HepG2 (cell line): ENCODE measurements around the gene TMEM229A. TPM values are rescaled to one million over a fixed set of nuclear protein-coding genes. Genes with fewer than 3 reads are reported as not detected.
"Not testable (repeated sequence)": the region's sequence is repeated elsewhere in the genome, so short reads cannot be mapped to it uniquely, and the experiment has no call there.

ENCODE experiments used
- ATAC-seq: fragments of 200-7000 bp; cut with Tn5 transposase; 3 replicates; pipeline ENCODE4 v1.9.1; 2020; ENCODE audit warnings: mild to moderate bottlenecking, moderate library complexity
- BruUV-seq: library from RNA; stranded (reverse); fragments of 400-500 nt; replicated peaks from 2 replicates; lab custom pipeline; 2021; lab: Mats Ljungman, UMichigan
- CTCF ChIA-PET: fragments of 300-600 bp; formaldehyde crosslinking; extraction: SDS; loops from one replicate; lab custom pipeline; 2021; ENCODE audit warnings: low total read pairs, inconsistent platforms, low intra/inter-chr PET ratio; lab: Yijun Ruan, JAX
- POLR2A ChIA-PET: fragments of 350-600 bp; sonication (Branson Sonifier 250); formaldehyde crosslinking; loops from one replicate; lab custom pipeline; 2020; ENCODE audit warnings: antibody characterized with exemption, inconsistent platforms; lab: Yijun Ruan, JAX
- DNase-seq: peaks from one replicate; pipeline ENCODE4 v3.0.0-alpha.2; 2015; ENCODE audit warnings: low spot score
- FAIRE-seq: peaks from 3 replicates; lab custom pipeline; 2011; peaks lifted over from hg19 to GRCh38; lab: Jason Lieb, UNC
- H2AFZ ChIP-seq: one replicate; pipeline ENCODE4 v1.6.1; 2011; ENCODE audit warnings: low read length, inconsistent platforms
- H3K27ac ChIP-seq: fragments of 300-600 bp; 3 replicates; pipeline ENCODE4 v1.8.0; 2011; ENCODE audit warnings: mixed run types, mild to moderate bottlenecking, mixed read lengths, low read length, inconsistent platforms; ENCODE audit not compliant: insufficient read depth; ENCODE audit errors: extremely low read length
- H3K27me3 ChIP-seq, 2 experiments: fragments of 200-600 bp in 1 of 2; 2 replicates in 1 of 2; 3 replicates in 1 of 2; pipeline versions ENCODE4 v1.6.0 to v1.8.0; 2011; ENCODE audit warnings: low read length in 2 of 2, mild to moderate bottlenecking in 2 of 2, moderate library complexity in 2 of 2, inconsistent platforms in 1 of 2; ENCODE audit not compliant: insufficient read depth in 2 of 2, control insufficient read depth in 1 of 2
- H3K36me3 ChIP-seq, 2 experiments: fragments of 200-600 bp in 1 of 2; replicated peaks in 1 of 2; 2 replicates in 1 of 2; 3 replicates in 1 of 2; pipeline versions ENCODE4 v1.5.1 to v1.8.0; 2011; ENCODE audit warnings: low read length in 2 of 2, inconsistent platforms in 1 of 2; ENCODE audit not compliant: insufficient read depth in 2 of 2, control insufficient read depth in 1 of 2
- H3K4me1 ChIP-seq: 2 replicates; pipeline ENCODE4 v1.5.1; 2012; ENCODE audit warnings: low read length, inconsistent platforms; ENCODE audit not compliant: insufficient read depth
- H3K4me2 ChIP-seq: 2 replicates; pipeline ENCODE4 v1.6.0; 2011; ENCODE audit warnings: low read depth, low read length, inconsistent platforms
- H3K4me3 ChIP-seq, 3 experiments: fragments of 200-600 bp in 1 of 3; sonication (generic), shearing (Covaris generic) in 1 of 3; replicated peaks in 1 of 3; 2 replicates each; pipeline ENCODE4 v1.5.1; 2011 to 2016; ENCODE audit warnings: low read length in 3 of 3, inconsistent platforms in 2 of 3, low read depth in 2 of 3, mild to moderate bottlenecking in 2 of 3, control low read depth in 1 of 3, mixed read lengths in 1 of 3; ENCODE audit not compliant: insufficient read depth in 1 of 3
- H3K79me2 ChIP-seq: one replicate; pipeline ENCODE4 v1.6.1; 2011; ENCODE audit warnings: low read length, inconsistent platforms; ENCODE audit not compliant: insufficient read depth
- H3K9ac ChIP-seq: 2 replicates; pipeline ENCODE4 v1.6.0; 2011; ENCODE audit warnings: mild to moderate bottlenecking, low read depth, low read length, inconsistent platforms; ENCODE audit not compliant: insufficient read depth
- H3K9me3 ChIP-seq: 2 replicates; pipeline ENCODE4 v1.5.1; 2012; ENCODE audit warnings: mild to moderate bottlenecking, low read length
- H4K20me1 ChIP-seq: 2 replicates; pipeline ENCODE4 v1.6.0; 2011; ENCODE audit warnings: inconsistent platforms, mild to moderate bottlenecking, low read length, moderate library complexity; ENCODE audit not compliant: insufficient read depth
- ATF7 ChIP-seq, 2 experiments: fragments of 450-650 bp in 1 of 2; sonication (generic) in 1 of 2; formaldehyde crosslinking in 1 of 2; IDR thresholded peaks; 2 replicates each; pipeline versions ENCODE4 v1.4.0 to v1.6.1; 2016 to 2020; ENCODE audit warnings: antibody characterized with exemption in 1 of 2, mild to moderate bottlenecking in 1 of 2, missing genetic modification reagents in 1 of 2
- CREB1 ChIP-seq, 2 experiments: fragments of 450-650 bp in 1 of 2; IDR thresholded peaks; 2 replicates each; pipeline ENCODE4 v1.6.1; 2016 to 2017; ENCODE audit warnings: control low read depth in 1 of 2, mild to moderate bottlenecking in 1 of 2, missing compliant biosample characterization in 1 of 2, missing genetic modification characterization in 1 of 2
- JUNB ChIP-seq: sonication (generic); formaldehyde crosslinking; IDR thresholded peaks from 2 replicates; pipeline ENCODE4 v1.8.0; 2022; ENCODE audit warnings: missing genetic modification reagents, mild to moderate bottlenecking, borderline replicate concordance
- NFATC3 ChIP-seq: sonication (generic); formaldehyde crosslinking; IDR thresholded peaks from 2 replicates; pipeline ENCODE4 v1.5.1; 2020; ENCODE audit warnings: mild to moderate bottlenecking, missing genetic modification reagents
- STAG1 ChIP-seq: sonication (generic); formaldehyde crosslinking; IDR thresholded peaks from 2 replicates; pipeline ENCODE4 v1.4.0; 2020; ENCODE audit warnings: missing genetic modification reagents
- ZMYM3 ChIP-seq: sonication (generic); formaldehyde crosslinking; IDR thresholded peaks from 2 replicates; pipeline ENCODE4 v1.5.1; 2020; ENCODE audit warnings: mild to moderate bottlenecking, missing genetic modification reagents
- ZNF337 ChIP-seq: sonication (generic); formaldehyde crosslinking; IDR thresholded peaks from 2 replicates; pipeline ENCODE4 v1.5.1; 2020; ENCODE audit warnings: missing genetic modification reagents, low read depth, mild to moderate bottlenecking, borderline replicate concordance
- ZNF580 ChIP-seq: IDR thresholded peaks from 2 replicates; pipeline ENCODE4 v1.6.1; 2016; ENCODE audit warnings: low read depth, borderline replicate concordance
- ZNF788 ChIP-seq: sonication (generic); formaldehyde crosslinking; IDR thresholded peaks from 2 replicates; pipeline ENCODE4 v1.5.0; 2020; ENCODE audit warnings: mild to moderate bottlenecking, missing genetic modification reagents, borderline replicate concordance
- WGBS: methylation state at CpG from one replicate; pipeline ENCODE4 v1.1.6; 2017; ENCODE audit warnings: low lambda C conversion rate; 5-methylcytosine and 5-hydroxymethylcytosine counted together
- in situ Hi-C: cut with HindIII; loops from 2 replicates; pipeline ENCODE4 v1.10.0; 2017; ENCODE audit warnings: low pct_unique_long_range_greater_than_20kb; ENCODE audit not compliant: extremely low pct_ligation_motif_present
- intact Hi-C: fragments of 100-400 bp; cut with micrococcal nuclease; formaldehyde crosslinking; loops from one replicate; pipeline ENCODE4 v1.10.0; 2022; ENCODE audit not compliant: unreplicated experiment
- polyA plus RNA-seq, 8 experiments: library from polyadenylated mRNA; depleted of rRNA in 3 of 8; stranded (reverse) in 7 of 8; unstranded in 1 of 8; fragments of >200 nt; fragmentation: Illumina TruSeq in 4 of 8; extraction: Trizol in 4 of 8; gene quantifications; 2 replicates each; pipeline versions ENCODE4 v1.2.1 to v1.2.3, GENCODE V29; 2011 to 2016; ENCODE audit warnings: low read depth in 4 of 8, missing spikeins in 1 of 8, mixed read lengths in 1 of 8; ENCODE audit not compliant: insufficient read depth in 1 of 8
- total RNA-seq, 5 experiments: library from RNA; depleted of rRNA; stranded (reverse); fragments of >200 nt; fragmentation: Illumina TruSeq; extraction: Trizol; gene quantifications; 2 replicates each; pipeline ENCODE4 v1.2.3, GENCODE V29; 2016; ENCODE audit warnings: low read depth in 1 of 5
- TF ChIP-seq, protein P1 (sequence below): sonication (generic); formaldehyde crosslinking; IDR thresholded peaks from 2 replicates; pipeline ENCODE4 v1.5.0; 2020; ENCODE audit warnings: missing genetic modification reagents

The TMEM229A gene
- total and polyA plus RNA-seq, 2 of the 13 experiments (the other 11 are each of a cell fraction or from before 2014, with no cell fraction given), result not detected

DNA sequence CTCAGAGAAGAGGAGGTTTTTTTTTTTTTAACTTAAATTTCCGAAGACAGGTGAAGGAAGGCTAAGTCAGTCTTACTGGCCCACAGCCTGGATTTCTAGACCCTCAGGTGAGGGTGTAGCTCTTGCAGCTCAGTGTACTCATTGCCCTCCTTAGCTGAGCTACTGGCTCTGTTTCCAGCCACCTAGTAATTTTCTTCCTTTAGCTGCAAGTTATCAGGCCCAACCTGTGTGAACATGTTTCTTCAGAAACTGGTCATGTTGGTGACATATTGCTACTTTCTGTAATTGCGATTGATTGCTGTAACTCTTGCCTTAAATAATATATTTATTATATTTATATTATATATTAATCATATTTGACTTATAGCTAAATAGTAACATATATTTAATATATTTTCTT is 10.0 kb upstream of the TMEM229A start:
- Histone ChIP-seq H3K4me1 (no peaks in the 10 kb centered on the region), H2AFZ (no peak overlapping the region), H3K9me3 (no peaks in the 10 kb centered on the region), H3K27me3 (no peaks in the 10 kb centered on the region), H3K9ac (no peak overlapping the region), H3K79me2 (no peaks in the 10 kb centered on the region), H3K27ac (no peak overlapping the region), H3K4me2 (no peak overlapping the region), H3K36me3 (no peaks in the 10 kb centered on the region), H3K4me3 (no peak overlapping the region), H4K20me1 (no peaks in the 10 kb centered on the region)
- in situ Hi-C loops, result no loop called here
- FAIRE-seq (no peak), DNase-seq (no peak), ATAC-seq (no peak)
- WGBS, result 17% methylated on average over 2 of the region's 2 CpGs
- ChIA-PET CTCF (no interaction called here), POLR2A (no interaction called here)
- intact Hi-C loops, result no loop called here
- no TSS peak for BruUV-seq
- TF ChIP-seq ZNF580 (CRISPR knock-in tag), result no peak
- no peak for TF ChIP-seq ZMYM3 (CRISPR knock-in tag)
- TF ChIP-seq, protein P1, sequence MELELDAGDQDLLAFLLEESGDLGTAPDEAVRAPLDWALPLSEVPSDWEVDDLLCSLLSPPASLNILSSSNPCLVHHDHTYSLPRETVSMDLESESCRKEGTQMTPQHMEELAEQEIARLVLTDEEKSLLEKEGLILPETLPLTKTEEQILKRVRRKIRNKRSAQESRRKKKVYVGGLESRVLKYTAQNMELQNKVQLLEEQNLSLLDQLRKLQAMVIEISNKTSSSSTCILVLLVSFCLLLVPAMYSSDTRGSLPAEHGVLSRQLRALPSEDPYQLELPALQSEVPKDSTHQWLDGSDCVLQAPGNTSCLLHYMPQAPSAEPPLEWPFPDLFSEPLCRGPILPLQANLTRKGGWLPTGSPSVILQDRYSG (CRISPR knock-in tag), result no peak
- no peak for TF ChIP-seq STAG1 (CRISPR knock-in tag)
- TF ChIP-seq NFATC3 (CRISPR knock-in tag), result no peak
- no peak for TF ChIP-seq JUNB (CRISPR knock-in tag)
- no peak for TF ChIP-seq ZNF788

DNA sequence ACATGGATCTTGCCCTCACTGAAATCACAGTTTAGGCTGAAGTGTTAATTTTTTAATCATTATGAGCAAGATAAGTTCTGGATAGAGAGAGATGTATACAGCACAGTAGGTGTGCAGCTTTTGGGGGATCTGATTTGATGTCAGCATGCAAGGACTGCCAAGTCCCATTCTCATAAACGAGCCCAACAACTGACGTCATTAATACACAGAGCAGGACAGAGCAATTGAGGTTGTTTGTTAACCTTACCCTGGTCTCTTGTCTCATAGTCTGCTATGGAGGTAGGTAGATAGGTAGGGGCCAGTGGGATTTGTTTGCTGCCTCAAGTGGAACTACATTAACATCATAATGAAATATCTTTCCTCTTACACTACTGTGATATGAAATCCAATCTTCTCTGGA is 8.6 kb upstream of the TMEM229A start:
- FAIRE-seq (no peak), ATAC-seq (no peak), DNase-seq (no peak)
- Histone ChIP-seq H3K27ac (no peak overlapping the region), H3K79me2 (no peaks in the 10 kb centered on the region), H3K27me3 (no peaks in the 10 kb centered on the region), H3K4me3 (no peak overlapping the region), H3K4me2 (no peak overlapping the region), H2AFZ (no peak overlapping the region), H4K20me1 (no peaks in the 10 kb centered on the region), H3K4me1 (no peaks in the 10 kb centered on the region), H3K36me3 (no peaks in the 10 kb centered on the region), H3K9me3 (no peaks in the 10 kb centered on the region), H3K9ac (no peak overlapping the region)
- ChIA-PET POLR2A (no interaction called here), CTCF (no interaction called here)
- intact Hi-C loops (no loop called here), in situ Hi-C loops (no loop called here)
- TF ChIP-seq CREB1 (IDR thresholded peaks at IDR 0.05) (peak; percentile 82), CREB1 (CRISPR knock-in tag; IDR thresholded peaks at IDR 0.05) (no peak), ATF7 (IDR thresholded peaks at IDR 0.05) (peak; percentile 87), ATF7 (CRISPR knock-in tag; IDR thresholded peaks at IDR 0.05) (no peak), ZNF337 (CRISPR knock-in tag) (no peak)
- no TSS peak for BruUV-seq
- WGBS, result no CpG with 5 or more reads among the region's 2 CpGs

- H4K20me1 ChIP-seq, H3K4me1 ChIP-seq, H3K27me3 ChIP-seq, in situ Hi-C loops, DNase-seq, H3K36me3 ChIP-seq, CTCF ChIA-PET, H3K9ac ChIP-seq, H3K4me2 ChIP-seq, H3K4me3 ChIP-seq, BruUV-seq, POLR2A ChIA-PET, H3K27ac ChIP-seq, H2AFZ ChIP-seq, ATAC-seq, H3K9me3 ChIP-seq, H3K79me2 ChIP-seq, FAIRE-seq, intact Hi-C loops: not testable (repeated sequence)
- WGBS, result 7% methylated on average over 5 of the region's 5 CpGs
Measured at GRCh38 chr7:124037902-124038301, 5.0 kb upstream of the TMEM229A start.
